ENCODE results near the gene B3GNT8. TPM values are rescaled to one million over a fixed set of nuclear protein-coding genes. Genes with fewer than 3 reads are reported as not detected.

The B3GNT8 gene
- total and polyA plus RNA-seq, 9 of the 15 experiments (the other 6 are each of a cell fraction or from before 2014, with no cell fraction given), result 0.11 to 2.9 (median 0.65) TPM; not detected in 2

DNA sequence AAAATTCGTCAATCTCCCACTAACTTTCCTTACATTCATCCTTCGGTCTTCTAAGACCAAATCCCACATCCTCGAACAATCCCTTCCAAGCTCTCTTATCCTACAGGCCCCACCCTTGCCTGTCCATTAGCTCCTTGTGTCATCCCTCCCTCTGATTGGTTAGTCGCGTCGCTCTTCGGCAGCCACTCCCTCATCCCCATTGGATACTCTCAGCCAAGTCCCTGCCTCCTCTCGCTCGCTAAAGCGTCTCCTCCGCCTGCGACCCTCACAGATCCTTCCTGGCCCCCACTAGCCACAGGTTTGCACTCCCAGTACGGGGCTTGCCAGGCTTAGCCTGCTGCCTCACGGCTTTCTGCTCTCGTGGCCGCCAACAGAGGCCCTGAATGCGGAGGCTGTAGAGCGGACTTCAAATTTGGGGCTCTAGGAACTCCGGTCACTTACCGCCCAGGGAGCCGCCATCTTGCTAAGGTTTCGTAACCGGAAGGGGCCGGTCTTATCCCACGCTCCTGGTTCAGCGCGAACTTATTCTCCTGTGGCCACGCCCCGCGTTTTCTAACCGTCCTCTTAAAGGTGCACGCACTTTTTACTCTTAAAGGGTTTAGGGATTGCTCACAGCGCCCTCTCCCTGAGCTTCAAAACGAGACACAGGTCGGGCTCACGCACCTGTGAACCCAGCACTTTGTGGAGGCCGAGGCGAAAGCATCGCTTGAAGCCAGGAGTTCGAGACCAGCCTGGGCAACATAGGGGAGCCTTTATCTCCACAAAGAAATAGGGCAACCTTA, 12.5 kb upstream of the B3GNT8 start, which contains the start of gene DMAC2 (continued):
- TF ChIP-seq, protein P1, sequence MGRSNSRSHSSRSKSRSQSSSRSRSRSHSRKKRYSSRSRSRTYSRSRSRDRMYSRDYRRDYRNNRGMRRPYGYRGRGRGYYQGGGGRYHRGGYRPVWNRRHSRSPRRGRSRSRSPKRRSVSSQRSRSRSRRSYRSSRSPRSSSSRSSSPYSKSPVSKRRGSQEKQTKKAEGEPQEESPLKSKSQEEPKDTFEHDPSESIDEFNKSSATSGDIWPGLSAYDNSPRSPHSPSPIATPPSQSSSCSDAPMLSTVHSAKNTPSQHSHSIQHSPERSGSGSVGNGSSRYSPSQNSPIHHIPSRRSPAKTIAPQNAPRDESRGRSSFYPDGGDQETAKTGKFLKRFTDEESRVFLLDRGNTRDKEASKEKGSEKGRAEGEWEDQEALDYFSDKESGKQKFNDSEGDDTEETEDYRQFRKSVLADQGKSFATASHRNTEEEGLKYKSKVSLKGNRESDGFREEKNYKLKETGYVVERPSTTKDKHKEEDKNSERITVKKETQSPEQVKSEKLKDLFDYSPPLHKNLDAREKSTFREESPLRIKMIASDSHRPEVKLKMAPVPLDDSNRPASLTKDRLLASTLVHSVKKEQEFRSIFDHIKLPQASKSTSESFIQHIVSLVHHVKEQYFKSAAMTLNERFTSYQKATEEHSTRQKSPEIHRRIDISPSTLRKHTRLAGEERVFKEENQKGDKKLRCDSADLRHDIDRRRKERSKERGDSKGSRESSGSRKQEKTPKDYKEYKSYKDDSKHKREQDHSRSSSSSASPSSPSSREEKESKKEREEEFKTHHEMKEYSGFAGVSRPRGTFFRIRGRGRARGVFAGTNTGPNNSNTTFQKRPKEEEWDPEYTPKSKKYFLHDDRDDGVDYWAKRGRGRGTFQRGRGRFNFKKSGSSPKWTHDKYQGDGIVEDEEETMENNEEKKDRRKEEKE (IDR thresholded peaks at IDR 0.05; ENCODE audit: borderline replicate concordance in 1 of 2, control insufficient read depth in 1 of 2, low read depth in 2 of 2, low read length in 1 of 2), result no peak
- TF ChIP-seq ESRRB (CRISPR knock-in tag; IDR thresholded peaks at IDR 0.05; ENCODE audit: borderline replicate concordance), result no peak
- TF ChIP-seq CBFA2T2 (conservative IDR thresholded peaks at IDR 0.05), result no peak
- no peak for TF ChIP-seq PCBP2 (IDR thresholded peaks at IDR 0.05; ENCODE audit: low read depth, low read length, poor library complexity, severe bottlenecking)
- TF ChIP-seq, protein P2, sequence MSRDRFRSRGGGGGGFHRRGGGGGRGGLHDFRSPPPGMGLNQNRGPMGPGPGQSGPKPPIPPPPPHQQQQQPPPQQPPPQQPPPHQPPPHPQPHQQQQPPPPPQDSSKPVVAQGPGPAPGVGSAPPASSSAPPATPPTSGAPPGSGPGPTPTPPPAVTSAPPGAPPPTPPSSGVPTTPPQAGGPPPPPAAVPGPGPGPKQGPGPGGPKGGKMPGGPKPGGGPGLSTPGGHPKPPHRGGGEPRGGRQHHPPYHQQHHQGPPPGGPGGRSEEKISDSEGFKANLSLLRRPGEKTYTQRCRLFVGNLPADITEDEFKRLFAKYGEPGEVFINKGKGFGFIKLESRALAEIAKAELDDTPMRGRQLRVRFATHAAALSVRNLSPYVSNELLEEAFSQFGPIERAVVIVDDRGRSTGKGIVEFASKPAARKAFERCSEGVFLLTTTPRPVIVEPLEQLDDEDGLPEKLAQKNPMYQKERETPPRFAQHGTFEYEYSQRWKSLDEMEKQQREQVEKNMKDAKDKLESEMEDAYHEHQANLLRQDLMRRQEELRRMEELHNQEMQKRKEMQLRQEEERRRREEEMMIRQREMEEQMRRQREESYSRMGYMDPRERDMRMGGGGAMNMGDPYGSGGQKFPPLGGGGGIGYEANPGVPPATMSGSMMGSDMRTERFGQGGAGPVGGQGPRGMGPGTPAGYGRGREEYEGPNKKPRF (IDR thresholded peaks at IDR 0.05; ENCODE audit: low read depth, low read length), result no peak
- no peak for TF ChIP-seq ZNF57 (CRISPR knock-in tag; IDR thresholded peaks at IDR 0.05)
- no peak for TF ChIP-seq ZNF143 (CRISPR knock-in tag; IDR thresholded peaks at IDR 0.05)
- TF ChIP-seq FOXM1 (IDR thresholded peaks at IDR 0.05; ENCODE audit: low read depth), result peak; percentile 67; the same call in 1 of the 2 replicates
- TF ChIP-seq FOXM1 (CRISPR knock-in tag; IDR thresholded peaks at IDR 0.05; ENCODE audit: low read depth), result no peak
- no peak for TF ChIP-seq ZKSCAN1 (IDR thresholded peaks at IDR 0.05; ENCODE audit: low read depth, low read length)
- TF ChIP-seq, protein P3, sequence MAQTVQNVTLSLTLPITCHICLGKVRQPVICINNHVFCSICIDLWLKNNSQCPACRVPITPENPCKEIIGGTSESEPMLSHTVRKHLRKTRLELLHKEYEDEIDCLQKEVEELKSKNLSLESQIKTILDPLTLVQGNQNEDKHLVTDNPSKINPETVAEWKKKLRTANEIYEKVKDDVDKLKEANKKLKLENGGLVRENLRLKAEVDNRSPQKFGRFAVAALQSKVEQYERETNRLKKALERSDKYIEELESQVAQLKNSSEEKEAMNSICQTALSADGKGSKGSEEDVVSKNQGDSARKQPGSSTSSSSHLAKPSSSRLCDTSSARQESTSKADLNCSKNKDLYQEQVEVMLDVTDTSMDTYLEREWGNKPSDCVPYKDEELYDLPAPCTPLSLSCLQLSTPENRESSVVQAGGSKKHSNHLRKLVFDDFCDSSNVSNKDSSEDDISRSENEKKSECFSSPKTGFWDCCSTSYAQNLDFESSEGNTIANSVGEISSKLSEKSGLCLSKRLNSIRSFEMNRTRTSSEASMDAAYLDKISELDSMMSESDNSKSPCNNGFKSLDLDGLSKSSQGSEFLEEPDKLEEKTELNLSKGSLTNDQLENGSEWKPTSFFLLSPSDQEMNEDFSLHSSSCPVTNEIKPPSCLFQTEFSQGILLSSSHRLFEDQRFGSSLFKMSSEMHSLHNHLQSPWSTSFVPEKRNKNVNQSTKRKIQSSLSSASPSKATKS (CRISPR knock-in tag; IDR thresholded peaks at IDR 0.05), result no peak
- TF ChIP-seq, protein P4, sequence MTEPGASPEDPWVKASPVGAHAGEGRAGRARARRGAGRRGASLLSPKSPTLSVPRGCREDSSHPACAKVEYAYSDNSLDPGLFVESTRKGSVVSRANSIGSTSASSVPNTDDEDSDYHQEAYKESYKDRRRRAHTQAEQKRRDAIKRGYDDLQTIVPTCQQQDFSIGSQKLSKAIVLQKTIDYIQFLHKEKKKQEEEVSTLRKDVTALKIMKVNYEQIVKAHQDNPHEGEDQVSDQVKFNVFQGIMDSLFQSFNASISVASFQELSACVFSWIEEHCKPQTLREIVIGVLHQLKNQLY (CRISPR knock-in tag; conservative IDR thresholded peaks at IDR 0.05), result no peak
- TF ChIP-seq HDAC1 (IDR thresholded peaks at IDR 0.05), result peak in 1 of 2 experiments; percentile 96; a peak in 2 of 4 replicates
- no peak for TF ChIP-seq NR3C1 (CRISPR knock-in tag; IDR thresholded peaks at IDR 0.05)
- TF ChIP-seq TAF15 (IDR thresholded peaks at IDR 0.05; ENCODE audit: low read depth, low read length), result no peak
- TF ChIP-seq FIP1L1 (IDR thresholded peaks at IDR 0.05; ENCODE audit: low read depth, low read length, poor library complexity, severe bottlenecking), result no peak
- TF ChIP-seq, protein P5, sequence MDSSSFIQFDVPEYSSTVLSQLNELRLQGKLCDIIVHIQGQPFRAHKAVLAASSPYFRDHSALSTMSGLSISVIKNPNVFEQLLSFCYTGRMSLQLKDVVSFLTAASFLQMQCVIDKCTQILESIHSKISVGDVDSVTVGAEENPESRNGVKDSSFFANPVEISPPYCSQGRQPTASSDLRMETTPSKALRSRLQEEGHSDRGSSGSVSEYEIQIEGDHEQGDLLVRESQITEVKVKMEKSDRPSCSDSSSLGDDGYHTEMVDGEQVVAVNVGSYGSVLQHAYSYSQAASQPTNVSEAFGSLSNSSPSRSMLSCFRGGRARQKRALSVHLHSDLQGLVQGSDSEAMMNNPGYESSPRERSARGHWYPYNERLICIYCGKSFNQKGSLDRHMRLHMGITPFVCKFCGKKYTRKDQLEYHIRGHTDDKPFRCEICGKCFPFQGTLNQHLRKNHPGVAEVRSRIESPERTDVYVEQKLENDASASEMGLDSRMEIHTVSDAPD (CRISPR knock-in tag; IDR thresholded peaks at IDR 0.05), result no peak

Measured in K562 (cell line).